ENCODE results near the gene CARM1.

DNA sequence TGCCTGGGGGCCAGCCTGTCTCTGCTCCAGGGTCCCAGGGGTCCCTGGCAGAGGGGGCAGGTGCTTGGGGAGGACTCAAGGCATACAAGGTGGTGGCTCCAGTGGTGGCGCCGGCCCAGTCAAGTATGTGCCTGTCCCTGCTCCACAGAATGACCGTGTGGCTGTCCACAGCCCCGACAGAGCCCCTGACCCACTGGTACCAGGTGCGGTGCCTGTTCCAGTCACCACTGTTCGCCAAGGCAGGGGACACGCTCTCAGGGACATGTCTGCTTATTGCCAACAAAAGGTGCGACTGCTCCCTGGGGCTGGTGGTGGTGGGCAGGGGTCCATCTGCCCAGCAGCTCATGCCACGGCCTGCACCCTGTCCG, 48.9 kb downstream of the CARM1 start:
- no peak for TF ChIP-seq GATA3 (IDR thresholded peaks at IDR 0.05; ENCODE audit: low read depth, low read length)
- TF ChIP-seq GATA2 (IDR thresholded peaks at IDR 0.05; ENCODE audit: low read depth, low read length) = no peak
